IMR-90 (cell line): ENCODE measurements around the gene UBL4A. TPM values are rescaled to one million over a fixed set of nuclear protein-coding genes. Genes with fewer than 3 reads are reported as not detected.

Experiments
- ATAC-seq: fragments of 200-7000 bp; cut with Tn5 transposase; 2 replicates; pipeline ENCODE4 v1.9.1; 2020; ENCODE audit warnings: low read depth, mild to moderate bottlenecking, moderate library complexity
- BruUV-seq: library from RNA; stranded (reverse); fragments of 400-500 nt; replicated peaks from 2 replicates; lab custom pipeline; 2021; lab: Mats Ljungman, UMichigan
- CTCF ChIA-PET: fragments of 300-600 bp; formaldehyde crosslinking; extraction: SDS; loops from one replicate; lab custom pipeline; 2021; ENCODE audit warnings: antibody characterized with exemption; lab: Yijun Ruan, JAX
- POLR2A ChIA-PET: fragments of 300-600 bp; sonication (Branson Sonifier 250); formaldehyde crosslinking; loops from one replicate; lab custom pipeline; 2022; ENCODE audit warnings: antibody characterized with exemption; ENCODE audit not compliant: unreplicated experiment; lab: Charles Lee
- DNase-seq: peaks from one replicate; pipeline ENCODE4 v3.0.0; 2013
- H2AFZ ChIP-seq: replicated peaks from 2 replicates; pipeline ENCODE3; 2013; ENCODE audit warnings: low read length, mild to moderate bottlenecking; ENCODE audit not compliant: poor library complexity
- H2AK5ac ChIP-seq: 2 replicates; pipeline ENCODE4 v1.6.1; 2013; ENCODE audit warnings: low read depth, low read length, inconsistent platforms
- H2AK9ac ChIP-seq: replicated peaks from 2 replicates; pipeline ENCODE3; 2013; ENCODE audit warnings: mild to moderate bottlenecking, low read depth, low read length, moderate library complexity; ENCODE audit not compliant: poor library complexity
- H2BK120ac ChIP-seq: 2 replicates; pipeline ENCODE4 v1.6.1; 2013; ENCODE audit warnings: low read depth, low read length, inconsistent platforms
- H2BK15ac ChIP-seq: 3 replicates; pipeline ENCODE4 v1.6.1; 2013; ENCODE audit warnings: low read depth, low read length, inconsistent platforms
- H2BK20ac ChIP-seq: 2 replicates; pipeline ENCODE4 v1.6.1; 2013; ENCODE audit warnings: low read depth, mild to moderate bottlenecking, inconsistent platforms, low read length, moderate library complexity
- H2BK5ac ChIP-seq: 2 replicates; pipeline ENCODE4 v1.6.1; 2013; ENCODE audit warnings: mild to moderate bottlenecking, low read depth, low read length, inconsistent platforms; ENCODE audit not compliant: poor library complexity, severe bottlenecking
- H3K14ac ChIP-seq: replicated peaks from 2 replicates; pipeline ENCODE4 v1.6.1; 2013; ENCODE audit warnings: low read depth, low read length, inconsistent platforms
- H3K18ac ChIP-seq: 2 replicates; pipeline ENCODE4 v1.6.1; 2013; ENCODE audit warnings: low read depth, low read length, control low read depth
- H3K23ac ChIP-seq: 2 replicates; pipeline ENCODE4 v1.6.1; 2013; ENCODE audit warnings: low read depth, low read length, inconsistent platforms
- H3K27ac ChIP-seq: 2 replicates; pipeline ENCODE4 v1.5.1; 2013; ENCODE audit warnings: mild to moderate bottlenecking, control low read depth, low read length; ENCODE audit not compliant: insufficient read depth
- H3K27me3 ChIP-seq: 2 replicates; pipeline ENCODE4 v1.6.1; 2013; ENCODE audit warnings: low read length; ENCODE audit not compliant: control insufficient read depth, insufficient read depth
- H3K36me3 ChIP-seq: 2 replicates; pipeline ENCODE4 v1.6.1; 2013; ENCODE audit warnings: low read length, mixed read lengths; ENCODE audit not compliant: control insufficient read depth, insufficient read depth
- H3K4ac ChIP-seq: 2 replicates; pipeline ENCODE4 v1.6.1; 2013; ENCODE audit warnings: low read depth, low read length, inconsistent platforms
- H3K4me1 ChIP-seq: 2 replicates; pipeline ENCODE4 v1.6.1; 2013; ENCODE audit warnings: low read length, mixed read lengths; ENCODE audit not compliant: control insufficient read depth, insufficient read depth
- H3K4me2 ChIP-seq: 2 replicates; pipeline ENCODE4 v1.6.1; 2013; ENCODE audit warnings: low read depth, mild to moderate bottlenecking, control low read depth, low read length, moderate library complexity
- H3K4me3 ChIP-seq: 2 replicates; pipeline ENCODE4 v1.5.1; 2013; ENCODE audit warnings: low read depth, mild to moderate bottlenecking, control low read depth, low read length, moderate library complexity; ENCODE audit not compliant: insufficient read depth
- H3K56ac ChIP-seq: 2 replicates; pipeline ENCODE4 v1.6.1; 2013; ENCODE audit warnings: low read length, inconsistent platforms; ENCODE audit not compliant: insufficient read depth; ENCODE audit errors: extremely low read depth
- H3K79me1 ChIP-seq, 2 experiments: 2 replicates each; pipeline ENCODE4 v1.6.1; 2013; ENCODE audit warnings: low read length in 2 of 2, inconsistent platforms in 1 of 2, low read depth in 1 of 2
- H3K9ac ChIP-seq: 2 replicates; pipeline ENCODE4 v1.6.1; 2013; ENCODE audit warnings: low read depth, low read length, control low read depth
- H3K9me1 ChIP-seq: 2 replicates; pipeline ENCODE4 v1.6.1; 2013; ENCODE audit warnings: low read length, inconsistent platforms; ENCODE audit not compliant: insufficient read depth
- H3K9me3 ChIP-seq: 2 replicates; pipeline ENCODE4 v1.6.1; 2013; ENCODE audit warnings: low read length; ENCODE audit not compliant: control insufficient read depth, insufficient read depth
- H4K20me1 ChIP-seq: 2 replicates; pipeline ENCODE4 v1.6.1; 2013; ENCODE audit warnings: low read length, inconsistent platforms; ENCODE audit not compliant: insufficient read depth
- H4K5ac ChIP-seq: 2 replicates; pipeline ENCODE4 v1.6.1; 2013; ENCODE audit warnings: mild to moderate bottlenecking, low read depth, low read length, control low read depth
- H4K8ac ChIP-seq, 2 experiments: 2 replicates each; pipeline ENCODE4 v1.6.1; 2013; ENCODE audit warnings: low read depth in 2 of 2, low read length in 2 of 2, control low read depth in 1 of 2, inconsistent platforms in 1 of 2
- H4K91ac ChIP-seq: 2 replicates; pipeline ENCODE4 v1.6.1; 2013; ENCODE audit warnings: low read depth, low read length, inconsistent platforms; ENCODE audit not compliant: insufficient read depth
- BHLHE40 ChIP-seq: fragments of 150-350 bp; IDR thresholded peaks from 2 replicates; pipeline ENCODE4 v1.6.1; 2016; ENCODE audit warnings: mild to moderate bottlenecking, low read depth, low read length
- CEBPB ChIP-seq: IDR thresholded peaks from 2 replicates; pipeline ENCODE4 v1.6.1; 2012; ENCODE audit warnings: low read depth, low read length, improper control_type of control experiment
- CHD1 ChIP-seq: IDR thresholded peaks from 2 replicates; pipeline ENCODE4 v1.6.1; 2012; ENCODE audit warnings: low read depth, low read length, improper control_type of control experiment
- FOS ChIP-seq: fragments of 150-350 bp; IDR thresholded peaks from 2 replicates; pipeline ENCODE4 v1.6.1; 2016; ENCODE audit warnings: low read depth, low read length
- MAFK ChIP-seq: IDR thresholded peaks from 2 replicates; pipeline ENCODE4 v1.6.1; 2012; ENCODE audit warnings: low read depth, low read length, improper control_type of control experiment
- MAZ ChIP-seq: IDR thresholded peaks from 2 replicates; pipeline ENCODE4 v1.6.1; 2012; ENCODE audit warnings: low read depth, mild to moderate bottlenecking, low read length, improper control_type of control experiment, moderate library complexity, borderline replicate concordance
- MXI1 ChIP-seq: IDR thresholded peaks from 2 replicates; pipeline ENCODE4 v1.6.1; 2012; ENCODE audit warnings: low read depth, mild to moderate bottlenecking, low read length, moderate library complexity, borderline replicate concordance
- NFE2L2 ChIP-seq: fragments of 150-350 bp; IDR thresholded peaks from 2 replicates; pipeline ENCODE4 v1.6.1; 2016; ENCODE audit warnings: low read depth, mild to moderate bottlenecking, low read length
- POLR2A ChIP-seq: IDR thresholded peaks from 2 replicates; pipeline ENCODE4 v1.6.1; 2012; ENCODE audit warnings: mild to moderate bottlenecking, low read depth, low read length
- RAD21 ChIP-seq: IDR thresholded peaks from 2 replicates; pipeline ENCODE4 v1.6.1; 2012; ENCODE audit warnings: low read length, improper control_type of control experiment
- RCOR1 ChIP-seq: IDR thresholded peaks from 2 replicates; pipeline ENCODE4 v1.6.1; 2012; ENCODE audit warnings: mild to moderate bottlenecking, low read length, improper control_type of control experiment; ENCODE audit not compliant: insufficient replicate concordance
- RFX5 ChIP-seq: IDR thresholded peaks from 2 replicates; pipeline ENCODE4 v1.8.0; 2012; ENCODE audit warnings: low read depth, mild to moderate bottlenecking, low read length, moderate library complexity
- SMC3 ChIP-seq: fragments of 150-350 bp; IDR thresholded peaks from 2 replicates; pipeline ENCODE4 v1.6.1; 2016; ENCODE audit warnings: low read depth, mild to moderate bottlenecking, antibody characterized with exemption, low read length, moderate library complexity
- WGBS, 2 experiments: methylation state at CpG; one replicate each; pipeline versions ENCODE4 v1.1.5 to v1.1.7; 2013; ENCODE audit warnings: missing lambda C conversion rate in 2 of 2; ENCODE audit not compliant: insufficient read length in 1 of 2; ENCODE audit errors: extremely low coverage in 2 of 2; 5-methylcytosine and 5-hydroxymethylcytosine counted together
- dilution Hi-C: fragments of 300-500 bp; cut with HindIII; formaldehyde crosslinking; loops from one replicate; pipeline ENCODE4 v1.14.3; 2018; ENCODE audit warnings: low sequenced_read_pairs; ENCODE audit not compliant: unreplicated experiment
- in situ Hi-C: fragments of 300-500 bp; cut with MboI; formaldehyde crosslinking; loops from 3 replicates; pipeline ENCODE4 v1.14.3; 2019; ENCODE audit warnings: low sequenced_read_pairs, inconsistent platforms, mixed read lengths
- intact Hi-C: fragments of 100-400 bp; cut with micrococcal nuclease; formaldehyde crosslinking; loops from 2 replicates; pipeline ENCODE4 v1.10.0; 2022
- polyA plus RNA-seq, 3 experiments: library from polyadenylated mRNA; depleted of rRNA; stranded (reverse); fragments of >200 nt; gene quantifications; 2 replicates each; pipeline ENCODE4 v1.2.3, GENCODE V29; 2012; ENCODE audit warnings: low replicate concordance in 1 of 3
- total RNA-seq: library from RNA; depleted of rRNA; stranded (reverse); fragments of >200 nt; gene quantifications from 2 replicates; pipeline ENCODE4 v1.2.3, GENCODE V29; 2012
- TF ChIP-seq, protein P1 (sequence below): fragments of 150-350 bp; IDR thresholded peaks from 2 replicates; pipeline ENCODE4 v1.6.1; 2017; ENCODE audit warnings: mild to moderate bottlenecking, antibody characterized with exemption, low read length, low read depth
- TF ChIP-seq, protein P2 (sequence below): fragments of 150-350 bp; IDR thresholded peaks from 2 replicates; pipeline ENCODE4 v1.6.1; 2016; ENCODE audit warnings: low read depth, mild to moderate bottlenecking, low read length, moderate library complexity, borderline replicate concordance
- TF ChIP-seq, protein P3 (sequence below): conservative IDR thresholded peaks from 2 replicates; pipeline ENCODE4 v1.5.1; 2012; ENCODE audit warnings: mild to moderate bottlenecking, low read depth, low read length, improper control_type of control experiment

The UBL4A gene
- total and polyA plus RNA-seq, 2 of the 4 experiments (the other 2 are of a cell fraction): 24.6 to 28.3 TPM

DNA sequence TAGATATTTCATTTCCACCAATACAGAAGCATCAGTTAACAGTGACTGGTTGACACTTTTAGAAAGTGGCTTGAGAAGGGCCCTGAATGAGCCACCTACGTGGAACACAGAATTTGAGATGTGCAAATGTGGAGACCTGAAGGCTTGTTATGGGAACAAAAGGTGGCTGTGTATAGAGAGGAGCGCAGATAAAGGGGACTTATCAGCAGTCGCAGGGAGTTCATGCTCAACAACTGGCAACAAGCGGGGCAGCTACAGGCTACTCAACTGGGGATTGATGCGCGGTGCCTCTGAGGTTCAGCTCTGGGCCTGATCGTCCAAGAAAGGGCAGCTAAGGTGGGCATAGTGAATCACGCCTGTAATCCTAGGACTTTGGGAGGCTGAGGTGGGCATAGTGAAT lies 33.0 kb upstream of the UBL4A start:
- Histone ChIP-seq H3K4me3 (no peak overlapping the region), H3K9ac (no peak overlapping the region), H2BK120ac (no peak overlapping the region), H3K4me2 (no peak overlapping the region), H3K27ac (no peak overlapping the region), H3K4me1 (peaks cover 8% of the 10 kb centered on the region; the same call in 1 of the 2 replicates), H3K27me3 (no peaks in the 10 kb centered on the region), H3K56ac (no peak overlapping the region), H3K36me3 (no peaks in the 10 kb centered on the region), H2BK5ac (no peak overlapping the region), H2AK5ac (no peak overlapping the region), H3K9me3 (no peaks in the 10 kb centered on the region; the same call in 1 of the 2 replicates), H2AFZ (no peak overlapping the region), H3K79me1 (peaks cover 8% of the 10 kb centered on the region in 2 experiments; a peak in 2 of 4 replicates), H3K4ac (no peak overlapping the region), H4K5ac (no peak overlapping the region), H4K20me1 (no peaks in the 10 kb centered on the region), H2BK15ac (no peak overlapping the region), H3K14ac (no peak overlapping the region), H4K8ac (no peak overlapping the region), H3K9me1 (peaks cover 3% of the 10 kb centered on the region; the same call in 1 of the 2 replicates), H2AK9ac (no peak overlapping the region), H2BK20ac (no peak overlapping the region), H3K18ac (no peak overlapping the region), H3K23ac (no peak overlapping the region), H4K91ac (no peak overlapping the region)
- dilution Hi-C loops: no loop called here
- no peak for TF ChIP-seq CEBPB
- TF ChIP-seq, protein P1, sequence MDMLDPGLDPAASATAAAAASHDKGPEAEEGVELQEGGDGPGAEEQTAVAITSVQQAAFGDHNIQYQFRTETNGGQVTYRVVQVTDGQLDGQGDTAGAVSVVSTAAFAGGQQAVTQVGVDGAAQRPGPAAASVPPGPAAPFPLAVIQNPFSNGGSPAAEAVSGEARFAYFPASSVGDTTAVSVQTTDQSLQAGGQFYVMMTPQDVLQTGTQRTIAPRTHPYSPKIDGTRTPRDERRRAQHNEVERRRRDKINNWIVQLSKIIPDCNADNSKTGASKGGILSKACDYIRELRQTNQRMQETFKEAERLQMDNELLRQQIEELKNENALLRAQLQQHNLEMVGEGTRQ: no peak
- no peak for TF ChIP-seq CHD1
- no peak for TF ChIP-seq POLR2A
- TF ChIP-seq RCOR1: no peak
- no peak for TF ChIP-seq MAFK
- no peak for TF ChIP-seq RFX5
- no peak for TF ChIP-seq BHLHE40
- TF ChIP-seq, protein P2, sequence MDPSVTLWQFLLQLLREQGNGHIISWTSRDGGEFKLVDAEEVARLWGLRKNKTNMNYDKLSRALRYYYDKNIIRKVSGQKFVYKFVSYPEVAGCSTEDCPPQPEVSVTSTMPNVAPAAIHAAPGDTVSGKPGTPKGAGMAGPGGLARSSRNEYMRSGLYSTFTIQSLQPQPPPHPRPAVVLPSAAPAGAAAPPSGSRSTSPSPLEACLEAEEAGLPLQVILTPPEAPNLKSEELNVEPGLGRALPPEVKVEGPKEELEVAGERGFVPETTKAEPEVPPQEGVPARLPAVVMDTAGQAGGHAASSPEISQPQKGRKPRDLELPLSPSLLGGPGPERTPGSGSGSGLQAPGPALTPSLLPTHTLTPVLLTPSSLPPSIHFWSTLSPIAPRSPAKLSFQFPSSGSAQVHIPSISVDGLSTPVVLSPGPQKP: no peak
- no peak for TF ChIP-seq MXI1
- no peak for TF ChIP-seq SMC3
- TF ChIP-seq MAZ: no peak
- TF ChIP-seq FOS: no peak
- TF ChIP-seq RAD21: no peak
- TF ChIP-seq NFE2L2: no peak
- TF ChIP-seq, protein P3, sequence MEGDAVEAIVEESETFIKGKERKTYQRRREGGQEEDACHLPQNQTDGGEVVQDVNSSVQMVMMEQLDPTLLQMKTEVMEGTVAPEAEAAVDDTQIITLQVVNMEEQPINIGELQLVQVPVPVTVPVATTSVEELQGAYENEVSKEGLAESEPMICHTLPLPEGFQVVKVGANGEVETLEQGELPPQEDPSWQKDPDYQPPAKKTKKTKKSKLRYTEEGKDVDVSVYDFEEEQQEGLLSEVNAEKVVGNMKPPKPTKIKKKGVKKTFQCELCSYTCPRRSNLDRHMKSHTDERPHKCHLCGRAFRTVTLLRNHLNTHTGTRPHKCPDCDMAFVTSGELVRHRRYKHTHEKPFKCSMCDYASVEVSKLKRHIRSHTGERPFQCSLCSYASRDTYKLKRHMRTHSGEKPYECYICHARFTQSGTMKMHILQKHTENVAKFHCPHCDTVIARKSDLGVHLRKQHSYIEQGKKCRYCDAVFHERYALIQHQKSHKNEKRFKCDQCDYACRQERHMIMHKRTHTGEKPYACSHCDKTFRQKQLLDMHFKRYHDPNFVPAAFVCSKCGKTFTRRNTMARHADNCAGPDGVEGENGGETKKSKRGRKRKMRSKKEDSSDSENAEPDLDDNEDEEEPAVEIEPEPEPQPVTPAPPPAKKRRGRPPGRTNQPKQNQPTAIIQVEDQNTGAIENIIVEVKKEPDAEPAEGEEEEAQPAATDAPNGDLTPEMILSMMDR: no peak
- POLR2A ChIA-PET: no interaction called here
- intact Hi-C loops: no loop called here
- no TSS peak for BruUV-seq
- DNase-seq: no peak
- WGBS, 2 experiments: 93% methylated on average over 3 of the region's 8 CpGs; no CpG with 5 or more reads in 1 of the 2 experiments
- CTCF ChIA-PET: interaction anchor here (1.5 kb wide), 1 partner anchor 8 kb away, joined by 5 read pairs; no protein-coding TSS in a partner anchor
- ATAC-seq: no peak
- in situ Hi-C loops: no loop called here
